H1 (cell line): ENCODE results near the gene TSKU. TPM values are rescaled to one million over a fixed set of nuclear protein-coding genes. Genes with fewer than 3 reads are reported as not detected.
A peak's percentile ranks its signal among the peaks of the same experiment; 100 is the strongest.

ENCODE experiments used
- CTCF ChIA-PET: fragments of 300-600 bp; sonication (Branson Sonifier 250); formaldehyde crosslinking; loops from one replicate; lab custom pipeline; 2021; ENCODE audit not compliant: partially characterized antibody; lab: Charles Lee
- POLR2A ChIA-PET: fragments of 300-600 bp; sonication (Branson Sonifier 250); formaldehyde crosslinking; loops from one replicate; lab custom pipeline; 2021; ENCODE audit warnings: inconsistent platforms; ENCODE audit not compliant: partially characterized antibody; lab: Charles Lee
- DNase-seq, 2 experiments: peaks; one replicate each; pipeline versions ENCODE4 v3.0.0 to v3.0.0-alpha.2; 2010 to 2022; ENCODE audit warnings: low spot score in 2 of 2, low read depth in 1 of 2, mixed read lengths in 1 of 2
- FAIRE-seq: peaks from 2 replicates; lab custom pipeline; 2011; peaks lifted over from hg19 to GRCh38; lab: Jason Lieb, UNC
- H2AFZ ChIP-seq: 2 replicates; pipeline ENCODE4 v1.8.1; 2012; ENCODE audit warnings: low read length, inconsistent platforms
- H2AK5ac ChIP-seq: 2 replicates; pipeline ENCODE4 v1.6.1; 2013; ENCODE audit warnings: low read depth, low read length
- H2BK120ac ChIP-seq: replicated peaks from 2 replicates; pipeline ENCODE3; 2013; ENCODE audit warnings: low read depth, low read length, inconsistent platforms
- H2BK12ac ChIP-seq: 2 replicates; pipeline ENCODE4 v1.6.1; 2013; ENCODE audit warnings: low read depth, low read length
- H2BK15ac ChIP-seq: 2 replicates; pipeline ENCODE4 v1.6.1; 2013; ENCODE audit warnings: low read length
- H2BK20ac ChIP-seq: 2 replicates; pipeline ENCODE4 v1.6.1; 2013; ENCODE audit warnings: low read length
- H2BK5ac ChIP-seq: 2 replicates; pipeline ENCODE4 v1.6.1; 2013; ENCODE audit warnings: low read depth, low read length
- H3K14ac ChIP-seq: 2 replicates; pipeline ENCODE4 v1.6.1; 2013; ENCODE audit warnings: inconsistent platforms; ENCODE audit not compliant: insufficient read length
- H3K18ac ChIP-seq: 2 replicates; pipeline ENCODE4 v1.6.1; 2013; ENCODE audit warnings: low read length; ENCODE audit errors: extremely low read depth
- H3K23ac ChIP-seq: 2 replicates; pipeline ENCODE4 v1.6.1; 2013; ENCODE audit warnings: inconsistent platforms; ENCODE audit not compliant: insufficient read length
- H3K23me2 ChIP-seq: 2 replicates; pipeline ENCODE4 v1.6.1; 2013; ENCODE audit warnings: low read depth, low read length
- H3K27ac ChIP-seq: 2 replicates; pipeline ENCODE4 v1.6.1; 2011; ENCODE audit warnings: low read depth, low read length, inconsistent platforms
- H3K27me3 ChIP-seq, 4 experiments: replicated peaks in 1 of 4; 1 replicate in 1 of 4; 2 replicates in 3 of 4; pipeline versions ENCODE4 v1.6.1 to v1.8.1; 2011 to 2013; ENCODE audit warnings: low read length in 3 of 4, mild to moderate bottlenecking in 3 of 4, inconsistent platforms in 2 of 4, mixed read lengths in 2 of 4, moderate library complexity in 1 of 4; ENCODE audit not compliant: control insufficient read depth in 3 of 4, insufficient read depth in 3 of 4; ENCODE audit errors: extremely low read depth in 1 of 4
- H3K36me3 ChIP-seq, 4 experiments: 2 replicates each; pipeline versions ENCODE4 v1.6.1 to v1.8.1; 2011 to 2013; ENCODE audit warnings: mild to moderate bottlenecking in 4 of 4, low read length in 3 of 4, moderate library complexity in 2 of 4, control low read depth in 1 of 4, inconsistent platforms in 1 of 4; ENCODE audit not compliant: insufficient read depth in 4 of 4, control insufficient read depth in 2 of 4
- H3K4ac ChIP-seq: replicated peaks from 2 replicates; pipeline ENCODE3; 2013; ENCODE audit warnings: low read length, low read depth, mixed read lengths, inconsistent platforms; ENCODE audit not compliant: insufficient read length
- H3K4me1 ChIP-seq, 4 experiments: replicated peaks in 1 of 4; 1 replicate in 1 of 4; 2 replicates in 3 of 4; pipeline versions ENCODE4 v1.6.1 to v1.8.1; 2011 to 2013; ENCODE audit warnings: low read length in 3 of 4, inconsistent platforms in 2 of 4, mixed read lengths in 1 of 4; ENCODE audit not compliant: insufficient read depth in 4 of 4, control insufficient read depth in 3 of 4
- H3K4me2 ChIP-seq, 2 experiments: 2 replicates each; pipeline versions ENCODE4 v1.6.1 to v1.8.1; 2011 to 2013; ENCODE audit warnings: low read depth in 2 of 2, low read length in 2 of 2, control low read depth in 1 of 2, inconsistent platforms in 1 of 2, mild to moderate bottlenecking in 1 of 2; ENCODE audit not compliant: insufficient read depth in 1 of 2
- H3K4me3 ChIP-seq, 4 experiments: fragments of 200-600, 300-600 bp in 1 of 4; sonication (generic), shearing (Covaris generic), sonication (Bioruptor Twin) in 1 of 4; 2 replicates each; pipeline versions ENCODE4 v1.5.1 to v1.8.1; 2011 to 2016; ENCODE audit warnings: low read length in 4 of 4, low read depth in 3 of 4, control low read depth in 2 of 4, inconsistent platforms in 2 of 4, mild to moderate bottlenecking in 2 of 4, mixed read lengths in 1 of 4, moderate library complexity in 1 of 4; ENCODE audit not compliant: insufficient read depth in 2 of 4; ENCODE audit errors: extremely low read depth in 1 of 4
- H3K56ac ChIP-seq: replicated peaks from 2 replicates; pipeline ENCODE3; 2013; ENCODE audit warnings: low read depth, mild to moderate bottlenecking, mixed read lengths, low read length, inconsistent platforms; ENCODE audit not compliant: insufficient read length
- H3K79me1 ChIP-seq: 2 replicates; pipeline ENCODE4 v1.6.1; 2013; ENCODE audit warnings: low read depth, low read length, control low read depth
- H3K79me2 ChIP-seq, 2 experiments: 2 replicates each; pipeline versions ENCODE4 v1.6.1 to v1.8.1; 2012 to 2013; ENCODE audit warnings: low read length in 2 of 2, mild to moderate bottlenecking in 2 of 2, inconsistent platforms in 1 of 2; ENCODE audit not compliant: insufficient read depth in 2 of 2, control insufficient read depth in 1 of 2
- H3K9ac ChIP-seq, 4 experiments: replicated peaks in 1 of 4; 1 replicate in 1 of 4; 2 replicates in 3 of 4; pipeline versions ENCODE4 v1.6.1 to v1.8.1; 2011 to 2013; ENCODE audit warnings: low read depth in 3 of 4, low read length in 3 of 4, control low read depth in 2 of 4, mild to moderate bottlenecking in 2 of 4, moderate library complexity in 2 of 4, inconsistent platforms in 1 of 4; ENCODE audit errors: extremely low read depth in 1 of 4
- H3K9me3 ChIP-seq, 2 experiments: 2 replicates each; pipeline versions ENCODE4 v1.6.1 to v1.8.1; 2012 to 2013; ENCODE audit warnings: mild to moderate bottlenecking in 2 of 2, moderate library complexity in 2 of 2, control low read depth in 1 of 2, inconsistent platforms in 1 of 2, low read depth in 1 of 2, low read length in 1 of 2, mixed read lengths in 1 of 2; ENCODE audit not compliant: insufficient read depth in 2 of 2
- H4K20me1 ChIP-seq, 2 experiments: replicated peaks in 1 of 2; 2 replicates each; pipeline versions ENCODE3 to v1.8.1; 2011 to 2013; ENCODE audit warnings: inconsistent platforms in 2 of 2, low read length in 2 of 2, mild to moderate bottlenecking in 1 of 2; ENCODE audit not compliant: insufficient read depth in 2 of 2, control insufficient read depth in 1 of 2
- H4K5ac ChIP-seq: 2 replicates; pipeline ENCODE4 v1.6.1; 2013; ENCODE audit warnings: low read length, low read depth, mixed read lengths, inconsistent platforms; ENCODE audit not compliant: insufficient read length
- H4K8ac ChIP-seq: 2 replicates; pipeline ENCODE4 v1.8.0; 2013; ENCODE audit warnings: mild to moderate bottlenecking, moderate library complexity, low read length, inconsistent platforms; ENCODE audit not compliant: insufficient read depth; ENCODE audit errors: extremely low read depth
- H4K91ac ChIP-seq: replicated peaks from 2 replicates; pipeline ENCODE3; 2013; ENCODE audit warnings: low read length, mixed read lengths, inconsistent platforms; ENCODE audit not compliant: insufficient read length
- BCL11A ChIP-seq, 2 experiments: IDR thresholded peaks; one replicate each; pipeline ENCODE4 v1.6.1; 2011; ENCODE audit warnings: low read depth in 2 of 2, low read length in 2 of 2, mild to moderate bottlenecking in 2 of 2
- FOSL1 ChIP-seq: IDR thresholded peaks from 2 replicates; pipeline ENCODE4 v1.6.1; 2011; ENCODE audit warnings: mild to moderate bottlenecking, low read depth, low read length, moderate library complexity; ENCODE audit not compliant: insufficient read depth
- GABPA ChIP-seq: IDR thresholded peaks from 2 replicates; pipeline ENCODE4 v1.6.1; 2011; ENCODE audit warnings: mild to moderate bottlenecking, low read length, moderate library complexity, borderline replicate concordance; ENCODE audit not compliant: insufficient read depth
- POU5F1 ChIP-seq: IDR thresholded peaks from 2 replicates; pipeline ENCODE4 v1.6.1; 2011; ENCODE audit warnings: low read depth, mild to moderate bottlenecking, low read length, moderate library complexity
- SIRT6 ChIP-seq: IDR thresholded peaks from one replicate; pipeline ENCODE4 v1.7.1; 2012; ENCODE audit warnings: low read length, inconsistent platforms
- SRF ChIP-seq: IDR thresholded peaks from 2 replicates; pipeline ENCODE4 v1.6.1; 2011; ENCODE audit warnings: mild to moderate bottlenecking, low read depth, low read length, moderate library complexity
- TBP ChIP-seq: IDR thresholded peaks from 2 replicates; pipeline ENCODE4 v1.6.1; 2011; ENCODE audit warnings: low read depth, low read length, improper control_type of control experiment
- WGBS, 2 experiments: shearing (Covaris generic) in 1 of 2; methylation state at CpG; one replicate each; pipeline versions ENCODE4 v1.1.6 to v1.1.7; 2013 to 2015; ENCODE audit warnings: low lambda C conversion rate in 2 of 2, mixed read lengths in 2 of 2, inconsistent platforms in 1 of 2, low coverage in 1 of 2, missing lambda C conversion rate in 1 of 2; ENCODE audit not compliant: insufficient replicate concordance in 2 of 2, insufficient coverage in 1 of 2, insufficient read length in 1 of 2; ENCODE audit errors: extremely low coverage in 1 of 2, missing lambda C conversion rate in 1 of 2; 5-methylcytosine and 5-hydroxymethylcytosine counted together
- polyA plus RNA-seq, 7 experiments: library from polyadenylated mRNA; depleted of rRNA in 3 of 7; stranded (reverse) in 5 of 7; unstranded in 2 of 7; fragments of >200 nt in 5 of 7; fragments of 200-250 nt in 2 of 7; gene quantifications; 1 replicate in 5 of 7; 2 replicates in 1 of 7; 4 replicates in 1 of 7; pipeline versions ENCODE4 v1.2.1 to v1.2.3, GENCODE V29; 2011 to 2013; ENCODE audit warnings: missing spikeins in 2 of 7, mixed read lengths in 2 of 7
- total RNA-seq: library from RNA; stranded (reverse); fragmentation: NEBNext Ultra II Directional; extraction: Animal tissue kit (Norgen Biotek cat#: 25700); gene quantifications from 2 replicates; pipeline ENCODE4 v1.2.1, GENCODE V29; 2021
- TF ChIP-seq, protein P1 (sequence below): IDR thresholded peaks from 2 replicates; pipeline ENCODE4 v1.6.1; 2012; ENCODE audit warnings: low read length, inconsistent platforms

TSKU gene
- total and polyA plus RNA-seq, 2 of the 8 experiments (the other 6 are each of a cell fraction or from before 2014, with no cell fraction given), result 22.8 to 28.4 TPM

DNA sequence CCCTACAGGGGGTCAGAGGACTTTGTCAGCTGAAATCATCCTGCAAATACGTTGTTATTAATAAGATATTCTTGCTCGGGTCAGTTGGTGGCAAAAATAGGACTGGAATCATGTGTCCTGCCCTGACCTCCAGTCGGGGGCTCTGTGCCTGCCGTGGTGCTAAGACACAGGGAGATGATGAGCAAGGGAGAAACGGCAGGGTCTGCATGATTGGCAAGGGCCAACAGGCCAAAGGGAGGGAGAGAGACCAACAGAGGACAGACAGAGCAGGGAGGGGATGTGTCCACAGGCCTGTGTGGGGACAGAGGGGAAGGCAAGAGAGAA lies 10.4 kb upstream of the TSKU start:
- 0 out of 2 replicates have a peak overlapping the region, but pooled peaks have one; percentile 23 for H2BK12ac ChIP-seq
- no peaks in the 10 kb centered on the region for H3K27me3 ChIP-seq
- POLR2A ChIA-PET, result interaction anchor here (1.0 kb wide), 1 partner anchor 9 kb away, joined by 4 read pairs; no protein-coding TSS in a partner anchor
- CTCF ChIA-PET, result no interaction called here
- H2AFZ ChIP-seq, result no peak overlapping the region
- H3K56ac ChIP-seq, result no peak overlapping the region
- H3K4me2 ChIP-seq, result no peak overlapping the region
- peak overlapping the region; percentile 84 for H4K91ac ChIP-seq
- 88% methylated on average over 5 of the region's 5 CpGs; no CpG with 5 or more reads in 1 of the 2 experiments for WGBS, 2 experiments
- H3K79me1 ChIP-seq, result no peaks in the 10 kb centered on the region
- H2BK120ac ChIP-seq, result no peak overlapping the region
- H3K27ac ChIP-seq, result no peak overlapping the region
- peaks cover 6 to 28% (median 19%) of the 10 kb centered on the region in 4 experiments for H3K4me1 ChIP-seq
- H3K9ac ChIP-seq, result no peak overlapping the region
- H2BK15ac ChIP-seq, result no peak overlapping the region
- no peak overlapping the region for H3K18ac ChIP-seq
- no peaks in the 10 kb centered on the region for H4K20me1 ChIP-seq
- no peak overlapping the region for H4K5ac ChIP-seq
- H3K23ac ChIP-seq, result no peak overlapping the region
- FAIRE-seq (no peak), DNase-seq (no peak)
- 0 out of 2 replicates have a peak overlapping the region, but pooled peaks have one; percentile 13 for H2BK20ac ChIP-seq
- no peak overlapping the region for H3K4ac ChIP-seq
- no peak overlapping the region for H3K14ac ChIP-seq
- H3K9me3 ChIP-seq, result peaks cover 8 to 17% of the 10 kb centered on the region in 2 experiments
- no peak overlapping the region for H2BK5ac ChIP-seq
- H3K79me2 ChIP-seq, result no peaks in the 10 kb centered on the region
- no peak overlapping the region; the same call in 1 of the 2 replicates for H2AK5ac ChIP-seq
- H3K36me3 ChIP-seq, result no peaks in the 10 kb centered on the region
- no peak overlapping the region for H4K8ac ChIP-seq
- no peak overlapping the region for H3K4me3 ChIP-seq
- H3K23me2 ChIP-seq, result no peaks in the 10 kb centered on the region
- no peak for TF ChIP-seq FOSL1
- TF ChIP-seq SIRT6, result no peak
- TF ChIP-seq POU5F1, result no peak
- no peak for TF ChIP-seq GABPA
- TF ChIP-seq, protein P1, sequence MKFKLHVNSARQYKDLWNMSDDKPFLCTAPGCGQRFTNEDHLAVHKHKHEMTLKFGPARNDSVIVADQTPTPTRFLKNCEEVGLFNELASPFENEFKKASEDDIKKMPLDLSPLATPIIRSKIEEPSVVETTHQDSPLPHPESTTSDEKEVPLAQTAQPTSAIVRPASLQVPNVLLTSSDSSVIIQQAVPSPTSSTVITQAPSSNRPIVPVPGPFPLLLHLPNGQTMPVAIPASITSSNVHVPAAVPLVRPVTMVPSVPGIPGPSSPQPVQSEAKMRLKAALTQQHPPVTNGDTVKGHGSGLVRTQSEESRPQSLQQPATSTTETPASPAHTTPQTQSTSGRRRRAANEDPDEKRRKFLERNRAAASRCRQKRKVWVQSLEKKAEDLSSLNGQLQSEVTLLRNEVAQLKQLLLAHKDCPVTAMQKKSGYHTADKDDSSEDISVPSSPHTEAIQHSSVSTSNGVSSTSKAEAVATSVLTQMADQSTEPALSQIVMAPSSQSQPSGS, result no peak
- no peak for TF ChIP-seq TBP
- no peak for TF ChIP-seq SRF
- TF ChIP-seq BCL11A (IDR thresholded peaks at IDR 0.05; ENCODE audit: low read depth in 2 of 2, low read length in 2 of 2), result no peak
